Thymus (tissue), 11 donors: ENCODE measurements around the gene ECT2. TPM values are rescaled to one million over a fixed set of nuclear protein-coding genes. Genes with fewer than 3 reads are reported as not detected.
"Not testable (repeated sequence)": the region's sequence is repeated elsewhere in the genome, so short reads cannot be mapped to it uniquely, and the experiment has no call there.

ENCODE experiments used
- DNase-seq, 9 donors: peaks; one replicate each; pipeline ENCODE4 v3.0.0-alpha.2; 2013; ENCODE audit warnings: low spot score in 9 of 9, low read depth in 6 of 9, missing footprints in 1 of 9
- H3K27ac ChIP-seq, 2 donors: one replicate each; pipeline ENCODE4 v1.5.1; 2013; ENCODE audit warnings: control low read depth in 1 of 2, low read depth in 1 of 2, low read length in 1 of 2, mild to moderate bottlenecking in 1 of 2, moderate library complexity in 1 of 2
- H3K27me3 ChIP-seq, 2 donors: one replicate each; pipeline ENCODE4 v1.5.1; 2013; ENCODE audit warnings: low read length in 1 of 2; ENCODE audit not compliant: control insufficient read depth in 2 of 2, insufficient read depth in 1 of 2
- H3K36me3 ChIP-seq, 2 donors: one replicate each; pipeline ENCODE4 v1.5.1; 2013; ENCODE audit warnings: low read length in 1 of 2, mild to moderate bottlenecking in 1 of 2, moderate library complexity in 1 of 2; ENCODE audit not compliant: control insufficient read depth in 2 of 2, insufficient read depth in 2 of 2
- H3K4me1 ChIP-seq, 2 donors: one replicate each; pipeline ENCODE4 v1.5.1; 2013; ENCODE audit warnings: low read length in 2 of 2; ENCODE audit not compliant: control insufficient read depth in 2 of 2, insufficient read depth in 2 of 2
- H3K4me3 ChIP-seq, 2 donors: one replicate each; pipeline ENCODE4 v1.5.1; 2013; ENCODE audit warnings: low read length in 2 of 2, control low read depth in 1 of 2, mild to moderate bottlenecking in 1 of 2
- H3K9me3 ChIP-seq, 2 donors: one replicate each; pipeline ENCODE4 v1.5.1; 2013; ENCODE audit warnings: low read length in 1 of 2, mild to moderate bottlenecking in 1 of 2; ENCODE audit not compliant: control insufficient read depth in 2 of 2, insufficient read depth in 1 of 2
- WGBS: extraction: QIAGEN DNeasy Blood & Tissue Kit; methylation state at CpG from one replicate; pipeline ENCODE4 v1.1.7; 2013; 5-methylcytosine and 5-hydroxymethylcytosine counted together
- polyA plus RNA-seq: library from polyadenylated mRNA; stranded (reverse); fragments of 200-250 nt; gene quantifications from one replicate; pipeline ENCODE4 v1.2.3, GENCODE V29; 2013
- total RNA-seq: library from RNA; stranded (reverse); fragments of 120-200 nt; gene quantifications from one replicate; pipeline ENCODE4 v1.2.4, GENCODE V29; 2013
- donor health status: healthy.

Gene ECT2
- total and polyA plus RNA-seq, 2 donors = 7.9 to 39.0 TPM

DNA sequence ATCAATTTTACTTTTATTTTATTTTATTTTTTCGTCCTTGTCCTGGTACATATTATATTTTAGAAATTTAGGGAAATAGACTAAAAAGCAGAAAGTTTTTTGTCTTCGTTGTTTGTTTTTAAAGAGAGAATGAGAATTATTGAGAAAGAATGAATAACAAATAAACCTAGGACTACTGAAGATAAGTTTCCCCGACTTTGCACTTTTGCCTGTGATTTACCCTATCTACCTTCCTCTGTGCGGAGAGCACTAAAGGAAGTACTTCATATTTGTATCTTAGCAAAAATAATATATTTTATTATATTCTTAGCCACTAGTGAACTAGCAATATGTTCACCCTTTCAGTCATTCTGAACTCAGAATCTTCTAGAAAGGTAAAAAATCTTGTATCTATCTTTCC is 60.6 kb downstream of the ECT2 start:
- DNase-seq = no peak
- 98% methylated on average over 4 of the region's 4 CpGs for WGBS
- Histone ChIP-seq H3K9me3 (no peaks in the 10 kb centered on the region), H3K27me3 (no peaks in the 10 kb centered on the region), H3K27ac (no peak overlapping the region), H3K4me1 (no peaks in the 10 kb centered on the region), H3K36me3 (peaks cover 10 to 50% of the 10 kb centered on the region in 2 donors), H3K4me3 (no peak overlapping the region)

DNA sequence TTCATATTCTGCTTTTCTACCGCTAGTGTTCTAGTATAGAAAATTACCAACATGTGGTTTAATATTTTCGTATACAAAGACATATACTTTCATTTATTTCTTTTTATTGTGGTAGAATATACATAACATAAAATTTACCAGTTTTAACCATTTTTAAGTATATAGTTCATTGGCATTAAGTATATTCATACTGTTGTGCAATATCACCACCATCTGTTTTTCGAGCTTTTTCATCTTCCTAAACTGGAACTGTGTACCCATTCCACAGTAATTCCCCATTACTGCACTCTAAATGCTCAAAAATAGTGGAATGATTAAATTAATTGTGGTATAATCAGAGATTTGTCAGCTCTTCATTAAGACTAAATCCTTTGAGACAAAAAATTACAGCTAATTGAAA is 62.9 kb downstream of the ECT2 start:
- over 99% methylated on average over 3 of the region's 3 CpGs for WGBS
- no peak overlapping the region for H3K27ac ChIP-seq
- peaks cover 0 to 39% of the 10 kb centered on the region in 2 donors for H3K36me3 ChIP-seq
- DNase-seq = no peak
- H3K9me3 ChIP-seq = no peaks in the 10 kb centered on the region
- H3K4me1 ChIP-seq = no peaks in the 10 kb centered on the region
- no peak overlapping the region for H3K4me3 ChIP-seq
- H3K27me3 ChIP-seq = no peaks in the 10 kb centered on the region

DNA sequence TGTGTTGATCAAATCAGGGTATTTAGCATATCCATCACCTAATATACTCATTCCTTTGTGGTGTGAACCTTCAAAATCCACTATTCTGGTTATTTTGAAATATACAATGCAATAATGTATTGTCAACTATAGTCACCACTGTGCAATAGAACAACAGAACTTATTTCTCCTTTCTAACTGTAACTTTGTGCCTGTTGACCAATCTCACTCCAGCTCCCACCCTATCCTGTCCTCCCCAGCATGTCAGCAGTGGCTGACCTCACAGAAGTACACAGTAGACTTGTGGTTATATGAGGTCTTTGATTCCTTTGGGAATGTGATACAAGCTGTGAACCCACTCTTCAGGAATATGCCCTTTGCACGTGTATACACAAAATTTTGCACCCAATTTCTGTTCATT is 64.2 kb downstream of the ECT2 start:
- Histone ChIP-seq H3K36me3 (peaks cover 0 to 40% of the 10 kb centered on the region in 2 donors), H3K4me1 (no peaks in the 10 kb centered on the region), H3K4me3 (no peak overlapping the region), H3K27ac (no peak overlapping the region), H3K27me3 (no peaks in the 10 kb centered on the region), H3K9me3 (no peaks in the 10 kb centered on the region)
- 99% methylated on average over 1 of the region's 1 CpG for WGBS
- no peak for DNase-seq

DNA sequence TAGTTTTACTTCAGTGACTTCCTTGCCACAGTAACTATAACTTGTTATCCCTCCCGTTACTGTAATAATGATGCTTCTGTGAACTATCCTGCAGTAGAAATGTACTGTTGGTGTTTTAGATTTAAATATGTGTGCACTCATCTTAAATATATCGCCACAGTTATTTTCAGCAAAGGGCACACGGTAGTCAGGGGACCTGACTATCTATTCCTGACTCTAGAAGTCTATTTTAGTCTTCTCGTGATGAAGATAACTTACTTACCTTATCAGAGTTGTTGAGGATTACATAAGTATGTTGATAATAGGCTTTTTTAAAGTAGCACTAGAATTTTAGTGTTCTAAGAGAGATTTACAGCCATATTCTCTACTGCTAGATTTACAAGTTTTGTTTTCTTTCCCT is 65.3 kb downstream of the ECT2 start:
- H3K4me3 ChIP-seq = no peak overlapping the region
- DNase-seq = no peak
- H3K4me1 ChIP-seq = no peaks in the 10 kb centered on the region
- 96% methylated on average over 4 of the region's 4 CpGs for WGBS
- H3K36me3 ChIP-seq = peaks cover 0 to 32% of the 10 kb centered on the region in 2 donors
- no peak overlapping the region for H3K27ac ChIP-seq
- no peaks in the 10 kb centered on the region for H3K27me3 ChIP-seq
- H3K9me3 ChIP-seq = no peaks in the 10 kb centered on the region

DNA sequence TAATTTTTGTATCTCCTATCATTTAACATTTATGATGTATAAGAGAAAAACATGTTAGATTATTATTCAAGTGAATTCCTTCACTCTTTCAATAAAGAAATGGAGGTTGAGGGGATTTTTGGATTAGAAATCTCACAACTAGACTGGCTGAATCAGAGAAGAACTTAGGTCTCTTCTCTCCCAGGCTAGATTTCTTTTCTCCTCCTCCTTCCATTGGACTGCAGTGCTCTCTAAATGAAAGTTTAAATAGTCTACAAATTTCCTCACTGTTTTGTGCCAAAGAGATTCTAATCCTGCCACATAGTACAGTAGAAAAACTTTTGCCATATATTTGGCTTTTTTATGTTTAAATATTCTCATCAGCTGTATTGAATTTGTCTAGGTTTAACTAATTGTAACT is 65.8 kb downstream of the ECT2 start:
- Histone ChIP-seq H3K27me3 (no peaks in the 10 kb centered on the region), H3K9me3 (no peaks in the 10 kb centered on the region), H3K36me3 (peaks cover 0 to 29% of the 10 kb centered on the region in 2 donors), H3K4me1 (no peaks in the 10 kb centered on the region), H3K27ac (no peak overlapping the region), H3K4me3 (no peak overlapping the region)
- DNase-seq = no peak

DNA sequence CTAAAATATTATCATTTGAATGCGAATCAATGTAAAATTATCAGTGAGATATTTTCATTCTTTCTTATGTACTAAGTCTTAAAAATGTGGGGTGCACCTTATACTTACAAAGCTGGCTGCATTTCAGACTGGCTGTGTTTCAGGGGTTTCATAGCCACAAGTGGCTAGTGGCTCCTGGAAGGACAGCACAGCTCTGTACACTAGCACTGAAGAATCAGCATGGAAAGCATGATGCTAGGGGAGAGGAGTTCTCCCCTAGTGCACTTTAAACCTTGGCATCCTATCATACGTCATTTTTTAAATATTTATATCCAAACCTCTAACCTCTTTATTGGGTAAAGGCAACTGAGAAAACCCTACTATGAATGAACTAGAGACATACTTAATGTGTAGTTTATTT is 66.4 kb downstream of the ECT2 start:
- Histone ChIP-seq H3K4me1 (no peaks in the 10 kb centered on the region), H3K4me3 (no peak overlapping the region), H3K27ac (no peak overlapping the region), H3K27me3 (no peaks in the 10 kb centered on the region), H3K9me3 (no peaks in the 10 kb centered on the region), H3K36me3 (peaks cover 0 to 26% of the 10 kb centered on the region in 2 donors)
- WGBS = over 99% methylated on average over 2 of the region's 2 CpGs
- no peak for DNase-seq

DNA sequence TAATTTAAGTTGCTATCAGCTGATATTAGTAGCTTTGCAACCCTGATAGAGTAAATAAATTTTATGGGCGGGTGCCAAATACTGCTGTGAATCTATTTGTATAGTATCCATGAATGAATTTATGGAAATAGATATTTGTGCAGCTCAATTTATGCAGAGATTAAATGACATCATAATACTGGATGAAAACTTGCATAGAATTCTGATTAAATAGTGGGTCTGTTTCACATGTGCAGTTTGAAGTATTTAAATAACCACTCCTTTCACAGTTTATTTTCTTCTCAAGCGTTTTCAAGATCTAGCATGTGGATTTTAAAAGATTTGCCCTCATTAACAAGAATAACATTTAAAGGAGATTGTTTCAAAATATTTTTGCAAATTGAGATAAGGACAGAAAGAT is 70.0 kb downstream of the ECT2 start:
- Histone ChIP-seq H3K4me3 (no peak overlapping the region), H3K27me3 (no peaks in the 10 kb centered on the region), H3K4me1 (no peaks in the 10 kb centered on the region), H3K9me3 (no peaks in the 10 kb centered on the region), H3K27ac (no peak overlapping the region), H3K36me3 (peaks cover 4 to 20% of the 10 kb centered on the region in 2 donors)
- no peak for DNase-seq
- 50% methylated on average over 2 of the region's 2 CpGs for WGBS

DNA sequence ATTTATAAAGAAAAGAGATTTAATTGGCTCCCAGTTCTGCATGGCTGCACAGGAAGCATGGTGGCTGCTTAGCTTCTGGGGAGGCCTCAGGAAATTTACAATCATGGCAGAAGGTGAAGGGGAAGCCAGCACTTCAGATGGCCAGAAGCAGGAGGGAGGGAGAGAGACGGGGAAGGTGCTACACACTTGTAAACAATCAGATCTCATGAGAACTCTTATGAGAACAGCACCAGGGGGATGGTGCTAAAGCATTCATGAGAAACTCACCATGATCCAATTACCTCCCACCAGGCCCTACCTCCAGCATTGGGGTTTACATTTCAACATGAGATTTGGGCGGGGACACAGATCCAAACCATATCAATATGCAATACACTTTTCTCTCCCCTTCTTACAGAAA is 73.7 kb downstream of the ECT2 start:
- H3K27ac ChIP-seq = no peak overlapping the region
- peaks cover 0 to 5% of the 10 kb centered on the region in 2 donors for H3K9me3 ChIP-seq
- no peak overlapping the region for H3K4me3 ChIP-seq
- H3K36me3 ChIP-seq = peaks cover 4 to 5% of the 10 kb centered on the region in 2 donors
- WGBS = 93% methylated on average over 2 of the region's 2 CpGs
- H3K4me1 ChIP-seq = no peaks in the 10 kb centered on the region
- H3K27me3 ChIP-seq = no peaks in the 10 kb centered on the region
- no peak for DNase-seq

DNA sequence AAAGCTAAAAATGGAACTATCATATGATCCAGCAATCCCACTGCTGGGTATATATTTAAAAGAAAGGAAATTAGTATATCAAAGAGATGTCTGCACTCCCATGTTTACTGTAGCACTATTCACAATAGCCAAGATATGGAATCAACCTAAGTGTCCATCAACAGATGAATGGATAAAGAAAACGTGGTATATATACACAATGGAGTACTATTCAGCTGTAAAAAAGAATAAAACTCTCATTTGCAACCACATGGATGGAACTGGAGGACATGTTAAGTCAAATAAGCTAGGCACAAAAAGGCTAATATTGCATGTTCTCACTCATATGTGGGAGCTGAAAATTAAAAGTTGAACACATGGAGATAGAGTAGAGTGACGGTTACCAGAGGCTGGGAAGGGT is 76.7 kb downstream of the ECT2 start:
- not testable (repeated sequence) for H3K4me3 ChIP-seq, H3K36me3 ChIP-seq, H3K27ac ChIP-seq, H3K9me3 ChIP-seq, H3K27me3 ChIP-seq, DNase-seq, H3K4me1 ChIP-seq
- WGBS = 100% methylated on average over 2 of the region's 2 CpGs

DNA sequence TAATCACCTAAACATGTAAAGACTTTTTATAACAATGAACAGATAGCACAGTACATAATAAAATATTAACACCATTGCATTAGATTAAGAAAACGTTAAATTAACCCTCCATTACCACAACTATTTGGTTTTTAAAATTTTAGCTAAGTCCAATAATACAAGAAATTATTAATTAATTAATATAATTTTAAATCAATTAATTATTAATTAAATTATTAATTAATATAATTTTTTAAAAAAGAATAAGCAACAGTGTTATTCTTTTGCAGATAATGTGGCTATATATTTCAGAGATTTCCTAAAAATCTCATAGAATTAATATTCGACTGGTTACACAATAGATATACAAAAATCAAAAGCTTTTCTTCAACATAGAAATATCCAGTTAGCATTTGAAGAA is 82.5 kb downstream of the ECT2 start:
- Histone ChIP-seq H3K4me3 (no peak overlapping the region), H3K27me3 (no peaks in the 10 kb centered on the region), H3K27ac (no peak overlapping the region), H3K36me3 (no peaks in the 10 kb centered on the region), H3K9me3 (no peaks in the 10 kb centered on the region), H3K4me1 (no peaks in the 10 kb centered on the region)
- no peak for DNase-seq
- 98% methylated on average over 2 of the region's 2 CpGs for WGBS
